ENCODE results near the gene SLC6A11. TPM values are rescaled to one million over a fixed set of nuclear protein-coding genes. Genes with fewer than 3 reads are reported as not detected.

The SLC6A11 gene
- total and polyA plus RNA-seq, 2 donors, result 0.05 to 0.18 TPM

- DNase-seq (ENCODE audit: low read depth in 6 of 9, low spot score in 9 of 9), result no peak
- Histone ChIP-seq H3K27ac (ENCODE audit: low read depth in 1 of 2, low read length in 1 of 2) (no peak overlapping the region), H3K36me3 (ENCODE audit: control insufficient read depth in 2 of 2, insufficient read depth in 2 of 2, low read length in 1 of 2) (no peaks in the 10 kb centered on the region), H3K4me3 (ENCODE audit: low read length in 2 of 2) (no peak overlapping the region), H3K9me3 (ENCODE audit: control insufficient read depth in 2 of 2, insufficient read depth in 1 of 2, low read length in 1 of 2) (no peaks in the 10 kb centered on the region), H3K4me1 (ENCODE audit: control insufficient read depth in 2 of 2, insufficient read depth in 2 of 2, low read length in 2 of 2) (no peaks in the 10 kb centered on the region), H3K27me3 (ENCODE audit: control insufficient read depth in 2 of 2, insufficient read depth in 1 of 2, low read length in 1 of 2) (peaks cover 0 to under 1% of the 10 kb centered on the region in 2 donors)
- WGBS, result 85% methylated on average over 3 of the region's 3 CpGs
These were observed 42.1 kb downstream of the SLC6A11 start for GRCh38 chr3:10858091-10858490.

GRCh38 chr3:10867384-10867783, 51.4 kb downstream of the SLC6A11 start:
- 58% methylated on average over 5 of the region's 5 CpGs for WGBS
- no peaks in the 10 kb centered on the region for H3K27me3 ChIP-seq (ENCODE audit: control insufficient read depth in 2 of 2, insufficient read depth in 1 of 2, low read length in 1 of 2)
- no peaks in the 10 kb centered on the region for H3K4me1 ChIP-seq (ENCODE audit: control insufficient read depth in 2 of 2, insufficient read depth in 2 of 2, low read length in 2 of 2)
- peak in 3 of 9 donors; percentile 5 to 17 (median 9) for DNase-seq (ENCODE audit: low read depth in 6 of 9, low spot score in 9 of 9)
- H3K9me3 ChIP-seq (ENCODE audit: control insufficient read depth in 2 of 2, insufficient read depth in 1 of 2, low read length in 1 of 2), result no peaks in the 10 kb centered on the region
- H3K36me3 ChIP-seq (ENCODE audit: control insufficient read depth in 2 of 2, insufficient read depth in 2 of 2, low read length in 1 of 2), result no peaks in the 10 kb centered on the region
- H3K4me3 ChIP-seq (ENCODE audit: low read length in 2 of 2), result no peak overlapping the region
- H3K27ac ChIP-seq (ENCODE audit: low read depth in 1 of 2, low read length in 1 of 2), result no peak overlapping the region

- DNase-seq (ENCODE audit: low read depth in 6 of 9, low spot score in 9 of 9), result no peak
- no peaks in the 10 kb centered on the region for H3K9me3 ChIP-seq (ENCODE audit: control insufficient read depth in 2 of 2, insufficient read depth in 1 of 2, low read length in 1 of 2)
- WGBS, result 87% methylated on average over 7 of the region's 7 CpGs
- no peaks in the 10 kb centered on the region for H3K27me3 ChIP-seq (ENCODE audit: control insufficient read depth in 2 of 2, insufficient read depth in 1 of 2, low read length in 1 of 2)
- no peak overlapping the region for H3K4me3 ChIP-seq (ENCODE audit: low read length in 2 of 2)
- no peaks in the 10 kb centered on the region for H3K36me3 ChIP-seq (ENCODE audit: control insufficient read depth in 2 of 2, insufficient read depth in 2 of 2, low read length in 1 of 2)
- no peak overlapping the region for H3K27ac ChIP-seq (ENCODE audit: low read depth in 1 of 2, low read length in 1 of 2)
- no peaks in the 10 kb centered on the region for H3K4me1 ChIP-seq (ENCODE audit: control insufficient read depth in 2 of 2, insufficient read depth in 2 of 2, low read length in 2 of 2)
These were observed 53.4 kb downstream of the SLC6A11 start for GRCh38 chr3:10869460-10869859.

DNA sequence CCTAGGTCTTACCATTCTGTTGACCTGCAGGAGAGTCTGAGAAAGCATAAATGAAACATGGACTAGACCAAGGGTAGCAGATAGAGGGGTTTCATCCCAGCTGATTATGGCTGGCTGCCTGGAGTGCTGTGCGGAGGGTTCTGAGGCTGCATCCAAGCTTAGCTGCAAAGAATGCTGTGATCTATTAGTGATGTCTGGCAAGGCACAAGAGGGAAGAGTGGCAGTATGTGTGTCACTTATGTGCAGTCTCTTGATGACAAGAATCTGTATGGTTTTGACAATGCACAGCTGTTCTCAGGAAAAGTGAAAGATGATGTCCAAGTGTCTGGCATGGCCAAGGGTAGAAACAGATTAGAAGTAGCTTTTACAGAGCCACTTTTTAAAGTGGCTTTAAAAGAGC, 54.3 kb downstream of the SLC6A11 start:
- no peak for DNase-seq (ENCODE audit: low read depth in 6 of 9, low spot score in 9 of 9)
- Histone ChIP-seq H3K4me1 (ENCODE audit: control insufficient read depth in 2 of 2, insufficient read depth in 2 of 2, low read length in 2 of 2) (no peaks in the 10 kb centered on the region), H3K27me3 (ENCODE audit: control insufficient read depth in 2 of 2, insufficient read depth in 1 of 2, low read length in 1 of 2) (no peaks in the 10 kb centered on the region), H3K27ac (ENCODE audit: low read depth in 1 of 2, low read length in 1 of 2) (no peak overlapping the region), H3K9me3 (ENCODE audit: control insufficient read depth in 2 of 2, insufficient read depth in 1 of 2, low read length in 1 of 2) (no peaks in the 10 kb centered on the region), H3K36me3 (ENCODE audit: control insufficient read depth in 2 of 2, insufficient read depth in 2 of 2, low read length in 1 of 2) (no peaks in the 10 kb centered on the region), H3K4me3 (ENCODE audit: low read length in 2 of 2) (no peak overlapping the region)
- whole genome bisulfite sequencing, result 97% methylated on average over 1 of the region's 1 CpG

DNA sequence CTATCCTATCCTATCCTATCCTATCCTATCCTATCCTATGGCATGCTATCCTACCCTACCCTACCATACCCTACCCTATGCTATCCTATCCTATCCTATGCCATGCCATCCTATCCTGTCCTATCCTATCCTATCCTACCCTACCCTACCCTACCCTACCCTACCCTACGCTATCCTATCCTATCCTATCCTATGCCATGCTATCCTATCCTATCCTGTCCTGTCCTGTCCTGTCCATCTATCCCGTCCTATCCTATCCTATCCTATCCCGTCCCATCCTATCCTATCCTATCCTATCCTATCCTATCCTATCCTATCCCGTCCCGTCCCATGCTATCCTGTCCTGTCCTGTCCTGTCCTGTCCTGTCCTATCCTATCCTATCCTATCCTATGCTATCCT, 57.4 kb downstream of the SLC6A11 start:
- Histone ChIP-seq H3K27ac (ENCODE audit: low read depth in 1 of 2, low read length in 1 of 2) (no peak overlapping the region), H3K36me3 (ENCODE audit: control insufficient read depth in 2 of 2, insufficient read depth in 2 of 2, low read length in 1 of 2) (no peaks in the 10 kb centered on the region), H3K9me3 (ENCODE audit: control insufficient read depth in 2 of 2, insufficient read depth in 1 of 2, low read length in 1 of 2) (no peaks in the 10 kb centered on the region), H3K4me3 (ENCODE audit: low read length in 2 of 2) (no peak overlapping the region), H3K27me3 (ENCODE audit: control insufficient read depth in 2 of 2, insufficient read depth in 1 of 2, low read length in 1 of 2) (no peaks in the 10 kb centered on the region), H3K4me1 (ENCODE audit: control insufficient read depth in 2 of 2, insufficient read depth in 2 of 2, low read length in 2 of 2) (no peaks in the 10 kb centered on the region)
- DNase-seq (ENCODE audit: low read depth in 6 of 9, low spot score in 9 of 9), result no peak
- 86% methylated on average over 5 of the region's 5 CpGs for WGBS

DNA sequence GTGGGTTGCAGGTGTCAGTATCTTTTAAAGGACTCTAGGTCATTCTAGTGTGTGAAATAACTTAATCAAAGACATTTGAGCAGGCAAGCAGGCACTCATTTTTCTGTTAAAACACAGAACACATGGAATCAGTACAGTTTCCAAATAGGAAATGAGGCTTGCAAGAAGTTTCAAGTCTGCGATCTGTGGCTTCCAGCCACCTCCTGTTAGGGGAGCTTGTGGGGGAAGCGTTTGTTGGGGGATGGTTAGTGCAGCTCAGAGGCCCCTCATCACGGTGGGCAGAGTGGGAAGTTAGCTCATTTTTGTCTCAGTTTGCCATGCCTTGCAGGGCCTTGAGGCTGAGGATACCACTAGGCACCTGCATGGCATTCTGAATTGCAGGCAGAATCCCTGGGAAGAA, 59.9 kb downstream of the SLC6A11 start:
- Histone ChIP-seq H3K9me3 (ENCODE audit: control insufficient read depth in 2 of 2, insufficient read depth in 1 of 2, low read length in 1 of 2) (no peaks in the 10 kb centered on the region), H3K36me3 (ENCODE audit: control insufficient read depth in 2 of 2, insufficient read depth in 2 of 2, low read length in 1 of 2) (no peaks in the 10 kb centered on the region), H3K4me3 (ENCODE audit: low read length in 2 of 2) (no peak overlapping the region), H3K4me1 (ENCODE audit: control insufficient read depth in 2 of 2, insufficient read depth in 2 of 2, low read length in 2 of 2) (no peaks in the 10 kb centered on the region), H3K27me3 (ENCODE audit: control insufficient read depth in 2 of 2, insufficient read depth in 1 of 2, low read length in 1 of 2) (no peaks in the 10 kb centered on the region), H3K27ac (ENCODE audit: low read depth in 1 of 2, low read length in 1 of 2) (no peak overlapping the region)
- DNase-seq (ENCODE audit: low read depth in 6 of 9, low spot score in 9 of 9), result no peak
- WGBS, result 3% methylated on average over 3 of the region's 3 CpGs

- H3K4me1 ChIP-seq (ENCODE audit: control insufficient read depth in 2 of 2, insufficient read depth in 2 of 2, low read length in 2 of 2), result no peaks in the 10 kb centered on the region
- no peak overlapping the region for H3K27ac ChIP-seq (ENCODE audit: low read depth in 1 of 2, low read length in 1 of 2)
- H3K9me3 ChIP-seq (ENCODE audit: control insufficient read depth in 2 of 2, insufficient read depth in 1 of 2, low read length in 1 of 2), result no peaks in the 10 kb centered on the region
- H3K27me3 ChIP-seq (ENCODE audit: control insufficient read depth in 2 of 2, insufficient read depth in 1 of 2, low read length in 1 of 2), result no peaks in the 10 kb centered on the region
- no peak for DNase-seq (ENCODE audit: low read depth in 6 of 9, low spot score in 9 of 9)
- 21% methylated on average over 4 of the region's 4 CpGs for WGBS
- no peak overlapping the region for H3K4me3 ChIP-seq (ENCODE audit: low read length in 2 of 2)
- no peaks in the 10 kb centered on the region for H3K36me3 ChIP-seq (ENCODE audit: control insufficient read depth in 2 of 2, insufficient read depth in 2 of 2, low read length in 1 of 2)
These were observed 60.6 kb downstream of the SLC6A11 start for GRCh38 chr3:10876661-10877060.

GRCh38 chr3:10882851-10883250, 66.8 kb downstream of the SLC6A11 start:
- WGBS, result 91% methylated on average over 14 of the region's 14 CpGs
- Histone ChIP-seq H3K4me3 (ENCODE audit: low read length in 2 of 2) (no peak overlapping the region), H3K27me3 (ENCODE audit: control insufficient read depth in 2 of 2, insufficient read depth in 1 of 2, low read length in 1 of 2) (no peaks in the 10 kb centered on the region), H3K36me3 (ENCODE audit: control insufficient read depth in 2 of 2, insufficient read depth in 2 of 2, low read length in 1 of 2) (no peaks in the 10 kb centered on the region), H3K27ac (ENCODE audit: low read depth in 1 of 2, low read length in 1 of 2) (no peak overlapping the region), H3K4me1 (ENCODE audit: control insufficient read depth in 2 of 2, insufficient read depth in 2 of 2, low read length in 2 of 2) (no peaks in the 10 kb centered on the region), H3K9me3 (ENCODE audit: control insufficient read depth in 2 of 2, insufficient read depth in 1 of 2, low read length in 1 of 2) (no peaks in the 10 kb centered on the region)
- no peak for DNase-seq (ENCODE audit: low read depth in 6 of 9, low spot score in 9 of 9)

- Histone ChIP-seq H3K4me1 (ENCODE audit: control insufficient read depth in 2 of 2, insufficient read depth in 2 of 2, low read length in 2 of 2) (no peaks in the 10 kb centered on the region), H3K4me3 (ENCODE audit: low read length in 2 of 2) (no peak overlapping the region), H3K27ac (ENCODE audit: low read depth in 1 of 2, low read length in 1 of 2) (no peak overlapping the region), H3K27me3 (ENCODE audit: control insufficient read depth in 2 of 2, insufficient read depth in 1 of 2, low read length in 1 of 2) (no peaks in the 10 kb centered on the region), H3K9me3 (ENCODE audit: control insufficient read depth in 2 of 2, insufficient read depth in 1 of 2, low read length in 1 of 2) (no peaks in the 10 kb centered on the region), H3K36me3 (ENCODE audit: control insufficient read depth in 2 of 2, insufficient read depth in 2 of 2, low read length in 1 of 2) (no peaks in the 10 kb centered on the region)
- WGBS, result 88% methylated on average over 7 of the region's 7 CpGs
- peak in 2 of 9 donors; percentile 5 to 16 for DNase-seq (ENCODE audit: low read depth in 6 of 9, low spot score in 9 of 9)
These were observed 67.6 kb downstream of the SLC6A11 start for GRCh38 chr3:10883478-10884234.
